GM19023 (cell line): ENCODE measurements around the gene ZMIZ1.

Source experiments
- ATAC-seq: cut with Tn5 transposase; IDR thresholded peaks from one replicate; pipeline ENCODE4 v1.9.1; 2021; ENCODE audit warnings: mild to moderate bottlenecking, moderate library complexity; ENCODE audit not compliant: unreplicated experiment

ZMIZ1 gene

DNA sequence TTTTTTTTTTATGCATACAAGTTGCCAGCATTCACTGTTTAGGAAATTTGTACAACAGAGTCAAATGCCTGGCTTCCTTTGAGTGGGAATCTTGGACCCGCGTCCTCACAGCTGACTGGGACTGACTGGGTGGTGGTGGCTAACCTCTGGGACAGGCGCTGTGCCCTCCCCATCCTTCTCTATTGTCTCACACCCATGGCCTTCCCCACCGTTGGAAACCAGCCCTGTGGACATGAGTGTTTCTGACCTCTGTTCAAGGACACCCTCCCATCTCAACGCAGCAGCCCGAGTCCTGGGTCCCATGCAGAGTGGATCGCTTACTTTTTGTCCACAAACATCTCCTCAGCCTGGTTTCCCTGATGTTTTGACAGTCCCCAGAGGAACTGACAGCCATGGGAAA is 153.4 kb downstream of the ZMIZ1 start:
- no peak for ATAC-seq

GRCh38 chr10:79223091-79224048 is 154.6 kb downstream of the ZMIZ1 start:
- no peak for ATAC-seq

GRCh38 chr10:79224263-79224949 is 155.6 kb downstream of the ZMIZ1 start:
- no peak for ATAC-seq

GRCh38 chr10:79224992-79225391 is 156.2 kb downstream of the ZMIZ1 start:
- ATAC-seq = no peak

DNA sequence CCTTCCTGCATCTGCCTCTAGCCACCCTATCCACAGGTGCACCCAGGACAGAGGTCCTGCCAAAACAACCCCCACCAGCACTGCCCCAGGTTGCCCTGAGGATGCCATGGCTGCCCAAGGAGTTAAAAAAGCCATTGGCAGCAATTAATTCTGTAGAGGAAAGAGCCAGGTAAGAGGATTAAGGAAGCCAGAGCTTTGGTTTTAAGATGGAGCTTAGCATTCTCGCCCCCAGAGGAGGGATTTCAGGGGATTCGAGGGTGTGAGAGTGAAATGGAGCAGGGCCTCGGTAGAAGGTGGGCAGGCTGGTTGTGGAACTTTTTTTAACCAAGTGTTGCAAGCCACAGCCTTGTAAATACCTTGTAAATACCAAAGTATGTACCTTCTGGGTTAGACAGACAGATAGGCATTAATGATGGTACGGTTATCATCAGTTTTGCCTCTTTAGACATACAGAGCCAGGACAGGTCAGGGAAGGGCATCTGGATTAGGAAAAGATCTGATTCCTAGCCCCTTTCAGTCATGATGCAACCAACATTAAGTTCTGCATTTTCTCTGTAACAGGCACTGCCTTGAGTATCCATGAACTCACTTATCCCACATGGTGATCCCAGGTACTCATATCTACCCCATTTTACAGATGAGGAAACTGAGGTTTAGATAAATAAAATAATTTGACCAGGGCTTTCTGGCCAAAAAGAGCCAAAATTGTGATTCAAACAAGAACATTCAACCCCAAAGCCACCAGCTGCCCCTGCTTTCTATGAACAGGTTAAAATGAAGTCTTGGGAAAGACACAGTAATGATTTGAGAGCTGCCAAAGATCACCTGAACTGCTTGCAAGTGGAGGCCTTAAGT is 157.9 kb downstream of the ZMIZ1 start:
- no peak for ATAC-seq

GRCh38 chr10:79229071-79229541 is 160.3 kb downstream of the ZMIZ1 start:
- ATAC-seq = no peak

DNA sequence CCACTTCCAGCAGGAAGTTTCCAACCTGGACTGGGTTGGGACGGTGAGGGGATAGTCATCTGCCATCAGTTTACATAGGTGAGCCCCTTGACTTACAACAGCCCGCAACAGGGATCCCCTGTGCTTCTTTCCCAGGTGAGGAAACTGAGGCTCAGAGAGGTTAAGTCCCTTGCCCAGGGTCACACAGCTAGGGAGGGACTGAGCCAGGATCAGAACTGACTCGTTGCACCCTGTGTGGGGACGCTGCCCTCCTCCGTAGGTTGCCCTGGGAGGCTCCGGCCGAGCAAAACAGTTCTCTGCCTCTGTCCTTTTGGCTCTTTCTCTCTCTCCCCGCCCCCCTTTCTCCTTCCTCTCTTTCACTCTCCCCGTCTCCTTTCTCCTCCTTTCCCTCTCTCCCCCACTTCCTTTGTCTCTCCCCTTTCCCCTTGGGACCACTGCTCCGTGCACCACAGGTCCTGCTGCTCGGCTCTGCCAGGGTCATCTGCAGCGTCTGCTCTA is 161.1 kb downstream of the ZMIZ1 start:
- ATAC-seq = no peak

DNA sequence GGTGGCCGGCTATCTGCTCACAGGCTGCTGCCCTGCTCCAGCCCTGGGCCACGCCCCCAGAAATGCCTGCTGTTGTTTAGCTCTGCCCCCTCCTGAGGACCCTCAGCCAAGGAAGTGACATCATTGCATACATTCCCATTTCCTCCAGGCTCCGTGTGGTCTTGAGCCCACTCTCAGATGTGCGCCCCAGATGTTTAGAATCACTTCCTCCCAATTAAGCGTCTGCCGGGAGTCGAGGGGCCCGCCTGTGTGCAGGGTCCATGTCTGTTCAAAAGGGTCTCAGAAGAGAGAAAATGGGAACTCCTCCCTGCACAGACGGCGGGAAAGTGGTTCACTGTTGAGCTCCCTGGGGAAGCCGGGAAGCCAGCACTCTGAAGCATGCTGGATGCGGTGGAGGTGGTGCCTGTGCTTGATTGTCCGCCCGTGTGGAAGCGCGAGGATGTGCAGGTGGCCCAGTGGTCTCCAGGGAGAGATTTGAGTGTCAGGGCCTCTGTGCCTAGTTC is 161.6 kb downstream of the ZMIZ1 start:
- no peak for ATAC-seq

GRCh38 chr10:79230850-79231249 is 162.1 kb downstream of the ZMIZ1 start:
- no peak for ATAC-seq

DNA sequence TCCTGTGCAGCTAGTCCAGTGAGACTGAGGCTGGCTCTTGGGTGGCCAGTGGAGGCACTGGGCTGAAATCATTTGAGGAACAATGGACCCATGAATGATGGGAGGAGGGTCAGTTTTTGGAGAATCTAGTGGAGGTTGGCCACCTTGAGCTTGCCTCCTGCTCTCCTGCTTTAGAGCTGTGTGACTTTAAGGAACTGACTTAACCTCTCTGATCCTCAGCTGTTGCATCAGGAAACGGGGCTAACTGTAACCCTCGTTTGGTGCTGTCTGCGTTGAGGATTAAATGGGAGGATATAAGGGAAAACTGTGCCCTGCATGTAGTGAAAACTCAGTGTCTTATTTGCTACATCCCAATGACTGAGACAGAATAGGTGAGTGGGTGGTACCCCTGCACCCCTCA is 163.1 kb downstream of the ZMIZ1 start:
- ATAC-seq = no peak

- no peak for ATAC-seq
These were observed 164.1 kb downstream of the ZMIZ1 start for GRCh38 chr10:79232864-79233263.

GRCh38 chr10:79234391-79235315 is 165.9 kb downstream of the ZMIZ1 start:
- no peak for ATAC-seq

DNA sequence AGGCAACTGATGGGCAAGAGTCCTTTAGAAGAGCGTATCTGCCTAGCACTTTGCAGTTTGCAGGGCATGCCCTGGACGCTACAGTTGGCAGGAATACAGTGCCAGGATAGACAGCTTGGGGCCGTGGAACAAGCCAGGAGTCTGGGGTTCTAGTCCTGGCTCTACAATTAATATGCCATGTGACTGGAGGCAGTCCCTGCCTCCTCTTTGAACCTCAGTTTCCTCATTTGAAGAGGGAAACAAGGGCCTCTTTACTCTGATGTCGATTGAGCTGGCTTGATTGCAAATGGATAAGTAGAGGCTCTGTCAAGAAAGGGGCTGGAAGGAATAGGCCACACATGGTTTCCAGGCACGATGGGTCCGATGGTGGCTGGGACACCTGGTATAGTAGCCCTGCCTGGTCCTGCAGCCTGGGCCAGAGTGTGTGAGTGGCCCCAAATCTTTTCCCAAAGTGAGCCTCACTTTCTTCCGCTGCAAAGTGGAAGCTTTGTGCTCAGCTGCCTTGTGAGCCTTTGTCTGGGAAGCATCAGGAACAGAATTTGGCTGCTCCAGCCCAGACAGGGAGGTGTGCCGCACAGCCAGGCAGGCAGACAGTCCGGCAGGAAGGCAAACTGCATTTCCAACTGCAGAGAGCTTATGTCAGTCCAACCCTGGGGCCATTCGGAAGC is 167.1 kb downstream of the ZMIZ1 start:
- no peak for ATAC-seq

GRCh38 chr10:79236433-79236765 is 167.6 kb downstream of the ZMIZ1 start:
- ATAC-seq = no peak

- no peak for ATAC-seq
These were observed 168.8 kb downstream of the ZMIZ1 start for GRCh38 chr10:79237454-79238157.

GRCh38 chr10:79238158-79238520 is 169.4 kb downstream of the ZMIZ1 start:
- no peak for ATAC-seq

DNA sequence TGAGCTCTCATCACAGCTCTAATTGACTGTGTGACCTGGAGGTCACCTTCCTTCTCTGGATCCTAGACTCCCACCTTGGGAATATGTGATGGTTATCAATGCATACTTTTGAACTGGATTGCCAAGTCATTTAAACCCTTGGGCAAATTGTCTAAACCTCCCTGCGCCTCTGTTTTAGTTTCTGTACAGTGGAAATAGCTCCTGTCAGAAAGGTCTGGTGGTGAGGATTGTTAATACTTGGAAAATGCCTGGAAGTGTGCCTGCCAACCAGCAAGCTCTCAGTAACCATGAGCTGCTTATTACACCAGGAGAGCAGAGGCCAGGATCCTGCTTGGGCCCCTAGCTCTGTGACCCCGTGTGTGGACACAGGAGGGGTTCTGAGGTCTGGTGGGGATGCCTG is 169.8 kb downstream of the ZMIZ1 start:
- no peak for ATAC-seq

- ATAC-seq = no peak
These were observed 170.6 kb downstream of the ZMIZ1 start for GRCh38 chr10:79239275-79239779.
